Stimulated activated CD8-positive, alpha-beta memory T cell treated with anti-CD3 and anti-CD28 coated beads, Interleukin-15, amount 100 ng/mL, for 48 hours (primary cell): ENCODE measurements around the gene MS4A6E.
A peak's percentile ranks its signal among the peaks of the same experiment; 100 is the strongest.
"Not testable (repeated sequence)": the region's sequence is repeated elsewhere in the genome, so short reads cannot be mapped to it uniquely, and the experiment has no call there.

ENCODE experiments used
- DNase-seq, 2 donors: peaks; one replicate each; pipeline ENCODE4 v3.0.0-alpha.2; 2020; ENCODE audit warnings: low read depth in 2 of 2

Gene MS4A6E

GRCh38 chr11:60336767-60337391 is 9.8 kb downstream of the MS4A6E start:
- no peak for DNase-seq

DNA sequence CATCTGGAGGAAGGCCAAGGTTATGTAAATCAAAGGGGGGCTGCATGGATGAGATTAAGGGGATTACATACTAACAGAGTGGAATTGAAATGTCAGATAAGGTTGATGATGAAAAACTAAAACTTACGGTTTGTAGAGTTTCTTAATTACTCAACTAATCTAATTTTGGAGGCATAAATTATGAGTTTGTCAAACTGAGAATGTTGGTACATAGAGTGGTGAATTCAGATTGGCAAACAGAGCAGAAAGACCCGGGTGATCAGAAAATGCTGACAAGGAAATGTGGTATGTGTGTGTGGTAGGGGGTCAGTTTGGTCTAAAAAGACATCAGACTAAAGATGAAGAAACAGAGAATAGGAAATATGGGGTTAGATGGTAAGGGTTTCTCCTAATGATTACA is 11.0 kb downstream of the MS4A6E start:
- no peak for DNase-seq

- DNase-seq = no peak
Measured at GRCh38 chr11:60339356-60339755, 12.3 kb downstream of the MS4A6E start.

DNA sequence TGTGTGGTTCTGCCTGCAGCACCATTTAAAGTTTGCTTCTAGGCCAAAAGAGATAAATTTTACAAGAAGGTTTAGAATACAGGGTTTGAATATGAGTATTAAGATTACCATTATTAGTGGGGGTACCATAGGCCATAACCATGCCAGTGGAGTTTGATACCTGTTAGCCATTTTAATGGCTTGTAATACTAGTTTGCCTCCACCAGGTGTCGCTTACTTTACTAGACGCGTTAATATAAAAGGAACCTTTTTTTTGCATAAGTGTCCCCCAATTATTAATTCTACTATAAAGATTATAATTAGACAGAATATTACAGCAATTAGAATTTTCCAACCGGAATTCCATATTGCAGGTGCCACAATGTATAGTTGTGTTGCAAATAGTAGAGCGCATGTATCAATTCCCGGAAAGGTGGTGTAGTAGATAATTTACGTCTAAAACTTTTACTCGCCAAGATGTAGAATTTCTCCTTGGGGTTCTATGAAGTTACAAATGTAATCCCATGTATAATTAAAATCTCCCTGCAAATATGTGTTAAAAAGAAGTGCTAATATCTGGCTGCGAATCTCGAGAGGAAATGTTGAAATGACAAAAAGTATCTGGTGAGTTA is 16.1 kb downstream of the MS4A6E start:
- no peak for DNase-seq

DNA sequence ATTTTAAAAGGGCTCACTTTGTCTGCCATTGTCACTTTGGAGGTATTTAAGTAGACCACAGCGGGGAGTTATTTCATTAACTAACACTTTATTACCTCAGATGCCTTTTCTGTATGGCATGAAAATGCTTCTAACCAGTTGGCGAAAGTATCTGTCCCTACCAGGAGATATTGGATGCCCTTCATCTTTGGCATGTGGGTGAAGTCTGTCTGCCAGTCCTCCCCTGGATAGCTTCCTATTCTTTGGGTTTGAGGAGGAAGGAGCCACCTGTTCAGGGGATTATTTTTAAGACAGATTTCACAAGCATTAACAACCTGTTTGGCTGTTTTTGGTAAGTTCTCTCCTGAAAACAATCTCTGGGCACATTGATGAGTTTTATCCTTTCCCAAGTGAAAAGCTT is 17.1 kb downstream of the MS4A6E start:
- DNase-seq = no peak

DNA sequence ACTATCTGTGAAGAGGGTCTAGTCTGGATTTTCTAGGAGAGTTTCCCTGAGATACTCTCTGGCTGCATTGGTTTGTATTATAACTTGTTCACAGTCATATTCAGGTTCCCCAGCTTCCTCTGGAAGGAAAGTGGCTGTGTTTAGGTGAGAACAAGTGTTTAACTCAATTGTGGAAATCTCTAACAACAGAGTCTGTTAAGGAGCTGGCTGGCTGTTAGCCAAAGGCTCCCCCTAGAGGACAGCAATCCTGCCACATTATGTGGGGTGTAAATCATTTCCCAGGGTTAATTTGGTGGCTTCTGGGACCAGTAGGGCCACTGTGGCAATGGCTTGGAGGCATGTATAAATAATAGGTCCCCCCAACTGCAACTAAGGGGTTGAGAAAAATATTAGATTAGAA is 18.4 kb downstream of the MS4A6E start:
- no peak for DNase-seq

- DNase-seq = no peak
Measured at GRCh38 chr11:60347084-60347797, 20.2 kb downstream of the MS4A6E start.

GRCh38 chr11:60348116-60348515 is 21.1 kb downstream of the MS4A6E start:
- DNase-seq = no peak

- DNase-seq = no peak
Measured at GRCh38 chr11:60349990-60350389, 22.9 kb downstream of the MS4A6E start.

DNA sequence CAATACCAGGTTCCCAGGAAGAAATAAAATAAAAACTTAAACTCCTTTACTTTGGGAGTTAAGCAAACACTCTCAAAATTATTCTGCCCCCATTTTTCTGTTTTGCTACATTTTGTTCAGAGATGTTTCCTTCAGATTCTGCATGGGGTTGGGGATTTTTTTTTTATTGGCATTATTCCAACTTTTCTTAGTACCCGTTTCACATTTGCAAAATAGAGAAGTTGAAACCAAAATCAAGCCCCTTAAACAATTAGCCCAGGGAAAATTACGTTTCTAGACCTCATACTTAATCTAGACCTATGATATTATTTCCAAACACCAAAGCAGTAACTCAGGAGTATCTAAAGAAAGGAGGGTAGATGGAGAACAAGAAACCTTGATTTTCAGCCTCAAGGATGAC is 30.7 kb downstream of the MS4A6E start:
- DNase-seq = no peak

GRCh38 chr11:60360621-60361020 is 33.6 kb downstream of the MS4A6E start:
- DNase-seq = no peak

GRCh38 chr11:60362241-60362640 is 35.2 kb downstream of the MS4A6E start:
- no peak for DNase-seq

GRCh38 chr11:60363542-60364470 is 36.8 kb downstream of the MS4A6E start:
- DNase-seq = peak; percentile 5 to 15

DNA sequence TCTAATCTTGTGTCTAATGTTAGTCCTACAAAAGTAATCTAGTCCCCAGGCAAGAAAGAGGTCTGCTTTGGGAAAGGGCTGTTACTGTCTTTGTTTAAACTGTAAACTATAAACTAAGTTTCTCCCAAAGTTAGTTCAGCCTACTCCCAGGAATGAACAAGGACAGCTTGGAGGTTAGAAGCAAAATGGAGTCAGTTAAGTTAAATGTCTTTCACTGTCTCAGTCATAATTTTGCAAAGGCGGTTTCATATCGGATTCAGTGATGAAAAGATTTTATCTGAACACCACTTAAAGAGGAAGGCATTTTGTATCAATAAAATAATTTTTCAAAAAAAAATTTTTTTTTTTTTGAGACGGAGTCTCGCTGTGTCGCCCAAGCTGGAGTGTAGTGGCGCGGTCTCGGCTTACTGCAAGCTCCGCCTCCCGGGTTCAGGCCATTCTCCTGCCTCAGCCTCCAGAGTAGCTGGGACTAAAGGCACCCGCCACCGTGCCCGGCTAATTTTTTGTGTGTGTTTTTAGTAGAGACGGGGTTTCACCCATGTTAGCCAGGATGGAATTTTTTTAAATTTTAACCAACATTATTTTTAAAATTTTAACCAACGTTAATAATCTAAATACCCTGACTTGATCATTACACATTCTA is 39.3 kb downstream of the MS4A6E start:
- DNase-seq = not testable (repeated sequence)

- no peak for DNase-seq
Measured at GRCh38 chr11:60367009-60367408, 40.0 kb downstream of the MS4A6E start.

GRCh38 chr11:60367896-60368295 is 40.8 kb downstream of the MS4A6E start:
- no peak for DNase-seq

GRCh38 chr11:60370252-60370810 is 43.3 kb downstream of the MS4A6E start:
- DNase-seq = no peak

DNA sequence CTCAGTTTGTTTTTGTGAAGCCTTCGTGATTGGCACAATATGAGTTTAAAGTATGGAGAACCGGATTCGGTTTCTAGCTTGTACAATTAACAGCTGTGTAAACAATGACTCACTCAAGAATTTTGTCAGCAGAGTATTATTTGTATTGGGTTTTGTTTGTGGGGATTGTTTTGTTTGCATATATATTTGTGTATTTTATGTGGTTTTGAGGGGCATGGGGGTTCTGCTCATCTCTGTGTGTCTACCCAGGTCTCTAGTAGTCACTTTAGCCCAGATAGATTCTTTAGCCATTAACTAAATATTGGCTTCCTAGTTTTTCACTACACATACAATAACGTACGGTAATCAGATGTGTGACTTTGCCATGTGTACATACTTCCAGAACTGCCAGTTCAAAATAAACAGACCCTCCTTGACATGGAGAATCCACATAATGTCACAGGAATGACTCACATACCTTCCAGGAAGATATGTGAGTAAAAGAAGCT is 43.8 kb downstream of the MS4A6E start:
- no peak for DNase-seq

- no peak for DNase-seq
Measured at GRCh38 chr11:60371386-60371785, 44.3 kb downstream of the MS4A6E start.

- no peak for DNase-seq
Measured at GRCh38 chr11:60371854-60372253, 44.8 kb downstream of the MS4A6E start.

DNA sequence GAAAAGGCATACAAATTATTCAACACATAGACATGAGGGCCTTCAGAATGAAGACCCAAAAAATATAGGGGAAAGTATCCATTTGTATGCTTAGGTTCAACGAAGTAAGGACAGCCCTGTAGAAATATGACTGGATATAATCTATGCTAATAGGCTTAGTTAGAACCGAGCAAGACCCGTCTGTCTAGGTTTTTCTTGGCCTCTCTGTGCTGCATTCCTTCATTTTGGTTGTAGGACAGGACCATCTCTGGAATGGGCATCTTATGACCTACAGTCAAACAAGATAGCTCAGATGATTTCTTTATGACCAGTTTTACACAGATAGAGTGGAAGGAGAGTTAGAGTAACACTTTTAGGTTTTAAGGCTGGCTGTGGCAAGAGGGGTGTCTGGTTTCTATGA is 45.7 kb downstream of the MS4A6E start:
- no peak for DNase-seq
